H54 (cell line): ENCODE results near the gene CNFN.

Experiments
- DNase-seq: peaks from one replicate; pipeline ENCODE4 v3.0.0; 2011; ENCODE audit warnings: low spot score, mixed read lengths; ENCODE audit not compliant: insufficient read length
- FAIRE-seq: peaks from 3 replicates; lab custom pipeline; 2011; peaks lifted over from hg19 to GRCh38; lab: Jason Lieb, UNC
- POLR2A ChIP-seq: IDR thresholded peaks from 2 replicates; pipeline ENCODE4 v1.6.1; 2011; ENCODE audit warnings: low read depth, mild to moderate bottlenecking, low read length

The CNFN gene

DNA sequence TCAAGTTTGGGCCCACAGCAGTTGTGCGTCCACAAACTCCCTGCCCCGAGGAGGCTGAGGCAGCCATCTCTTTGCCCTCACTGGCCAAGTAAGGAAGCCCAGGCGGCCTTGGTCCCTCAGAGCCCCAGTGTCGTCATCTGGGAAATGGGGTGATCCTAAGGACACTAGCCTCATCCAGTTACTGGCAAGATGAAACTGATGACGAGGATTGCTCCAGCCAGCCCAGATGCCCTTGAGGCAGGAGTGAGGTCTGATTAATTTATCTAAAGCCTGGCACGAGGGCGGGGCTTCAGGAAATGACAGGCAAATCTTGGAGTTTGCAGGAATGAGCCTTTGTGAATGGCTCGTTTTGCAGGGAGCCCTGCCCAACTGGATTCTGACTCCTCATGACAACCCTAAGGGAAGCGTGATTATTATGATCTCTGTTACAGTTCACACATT lies 31.5 kb upstream of the CNFN start:
- FAIRE-seq (no peak), DNase-seq (no peak)
- no peak for TF ChIP-seq POLR2A

DNA sequence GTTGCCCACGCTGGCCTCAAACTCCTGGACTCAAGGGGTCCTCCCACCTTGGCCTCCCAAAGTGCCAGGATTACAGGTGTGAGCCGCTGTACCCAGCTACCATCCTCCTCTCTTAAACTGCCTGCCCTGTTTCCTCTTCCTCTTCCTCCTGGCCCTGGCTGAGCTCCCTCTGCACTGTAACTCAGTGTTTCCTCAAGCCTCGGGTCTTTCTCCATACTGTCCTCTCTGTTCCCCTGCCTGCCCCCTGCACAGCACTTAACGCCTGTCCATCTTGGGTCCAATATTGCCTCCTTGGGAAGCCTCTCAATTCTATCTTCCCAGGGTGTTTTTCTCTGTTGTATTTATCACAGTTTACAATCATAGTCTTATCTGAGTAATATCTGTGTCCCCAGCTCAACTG lies 31.0 kb upstream of the CNFN start:
- FAIRE-seq (no peak), DNase-seq (no peak)
- no peak for TF ChIP-seq POLR2A

DNA sequence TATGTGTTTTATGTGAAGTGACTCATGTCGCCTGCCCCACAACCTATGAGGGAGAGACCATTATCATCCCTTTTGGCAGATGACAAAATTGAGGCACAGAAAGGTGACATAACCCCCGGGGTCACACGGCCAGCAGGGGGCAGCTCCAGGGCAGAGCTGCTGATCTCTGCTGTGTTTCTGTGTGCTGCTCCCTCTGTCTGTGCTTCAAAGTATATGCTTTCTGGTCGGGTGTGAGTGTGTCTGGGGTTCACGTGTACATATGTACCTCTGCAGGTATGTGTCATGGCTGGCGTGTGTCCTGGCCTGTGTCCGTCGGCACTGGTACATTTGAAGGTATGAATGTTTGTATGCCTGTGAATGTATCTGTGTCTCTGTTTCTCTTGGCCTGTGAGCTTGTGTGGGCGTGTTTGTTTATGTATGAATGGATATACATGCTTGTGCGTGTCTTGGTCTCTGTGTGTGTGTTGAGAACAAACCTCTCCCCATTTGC lies 30.0 kb upstream of the CNFN start:
- TF ChIP-seq POLR2A = no peak
- FAIRE-seq (no peak), DNase-seq (no peak)

DNA sequence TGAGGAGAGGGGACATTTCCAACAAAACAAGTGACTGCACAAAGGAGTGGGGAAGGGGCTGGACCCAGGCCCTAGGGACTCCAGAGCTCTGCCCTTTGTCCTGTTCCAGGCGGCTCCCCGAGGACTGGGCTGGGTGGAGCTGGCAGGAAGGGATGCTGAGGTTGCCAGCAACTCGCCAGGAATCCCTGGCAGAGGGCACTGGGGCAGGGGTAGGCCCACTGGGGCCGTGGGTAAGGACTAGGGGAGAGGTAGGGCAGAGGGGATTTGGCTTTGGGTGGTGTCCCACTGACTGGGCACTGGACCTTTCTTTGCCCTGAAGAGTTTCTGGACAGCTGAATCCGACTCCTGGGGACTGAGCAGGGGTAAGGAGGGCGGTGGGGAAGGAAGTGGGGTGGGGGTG lies 29.2 kb upstream of the CNFN start:
- DNase-seq (no peak), FAIRE-seq (no peak)
- no peak for TF ChIP-seq POLR2A

DNA sequence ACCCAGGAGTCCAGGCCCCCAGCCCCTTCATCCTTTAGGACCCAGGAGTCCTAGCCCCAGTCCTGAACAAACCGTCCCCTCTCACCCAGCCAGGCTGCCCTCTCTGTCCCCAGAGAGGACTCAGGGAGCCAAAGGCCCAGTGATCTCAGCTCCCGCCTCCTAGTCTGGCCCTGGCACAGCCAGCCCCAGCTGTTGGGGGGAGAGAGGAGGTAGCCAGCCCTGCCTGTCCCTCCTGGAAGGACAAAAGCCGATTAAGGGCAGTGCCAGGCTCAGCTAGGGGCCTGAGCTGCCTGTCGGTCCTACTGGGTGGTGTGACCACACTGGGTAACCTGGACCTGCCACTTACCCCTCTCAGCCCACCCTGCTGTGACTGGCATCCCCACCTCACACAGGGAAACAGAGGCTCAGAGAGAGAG lies 22.6 kb upstream of the CNFN start:
- FAIRE-seq = no peak
- no peak for TF ChIP-seq POLR2A
- no peak for DNase-seq

DNA sequence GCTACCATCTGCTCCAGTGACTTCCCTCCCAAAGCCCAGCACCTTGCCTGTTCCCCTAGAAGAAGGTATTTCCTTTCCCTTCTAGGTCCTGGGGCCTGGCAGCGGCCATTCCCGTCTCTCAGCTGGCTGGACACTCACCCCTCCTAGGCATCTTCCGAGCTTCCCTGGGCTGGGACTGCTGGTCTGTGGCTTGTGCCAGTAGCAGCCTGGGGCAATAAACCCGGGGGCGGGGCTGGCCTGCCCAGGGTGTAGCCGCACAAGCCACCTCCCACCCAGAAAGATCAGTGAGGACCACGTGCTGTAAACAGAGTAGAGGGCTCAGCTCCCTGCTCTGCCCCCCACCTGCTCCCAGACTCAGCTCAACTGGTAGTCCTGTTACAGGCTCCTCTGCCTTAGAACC lies 22.1 kb upstream of the CNFN start:
- TF ChIP-seq POLR2A = no peak
- FAIRE-seq (no peak), DNase-seq (peak; percentile 86)

DNA sequence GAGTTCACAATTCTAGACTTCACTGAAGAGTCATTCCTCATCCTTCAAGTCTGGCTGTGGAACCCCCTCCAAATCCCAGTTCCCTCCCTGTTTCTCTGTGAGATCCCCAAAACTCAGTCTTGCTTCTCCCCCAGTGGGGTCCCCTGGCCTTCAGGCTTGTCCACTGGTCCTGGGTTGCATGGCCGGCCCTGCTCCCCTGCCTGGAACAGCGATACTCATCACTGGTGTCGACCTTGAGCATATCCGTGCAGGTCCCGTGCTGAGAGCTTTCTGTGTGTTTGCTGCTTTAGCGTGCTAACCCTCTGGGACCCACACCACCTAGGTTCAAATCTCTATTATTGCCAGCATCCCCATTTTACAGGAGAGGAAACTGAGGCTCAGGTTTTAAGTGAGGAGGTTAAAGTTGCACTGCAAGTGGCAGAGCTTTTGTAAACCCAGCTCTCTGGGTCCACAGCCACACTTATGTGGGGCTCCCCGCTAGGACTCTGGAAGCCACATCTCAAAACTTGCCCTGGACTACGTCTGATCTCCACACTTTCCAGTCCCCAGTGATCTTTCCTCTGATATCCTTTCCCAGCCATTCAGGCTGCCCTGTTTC lies 21.6 kb upstream of the CNFN start:
- no peak for DNase-seq
- TF ChIP-seq POLR2A = no peak
- no peak for FAIRE-seq

DNA sequence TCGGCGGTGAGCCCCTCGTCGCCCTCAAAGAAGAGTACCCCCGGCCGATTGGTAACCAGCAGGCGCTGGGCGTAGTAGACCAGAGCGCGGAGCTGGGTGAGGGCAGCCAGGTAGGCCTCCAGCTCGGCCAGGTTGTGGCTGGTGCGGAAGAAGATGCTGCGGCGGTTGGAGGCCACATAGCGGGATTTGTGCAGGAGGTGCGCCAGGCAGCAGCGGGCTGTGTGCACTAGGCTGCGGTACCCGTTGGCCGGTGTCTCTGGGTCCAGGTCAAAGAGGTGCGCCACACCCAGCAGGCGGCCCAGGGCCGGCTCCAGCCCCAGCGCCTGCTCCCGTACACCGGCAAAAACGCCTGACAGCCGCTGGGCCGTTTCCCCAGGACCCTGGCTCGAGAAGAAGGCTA lies 20.3 kb upstream of the CNFN start:
- DNase-seq (no peak), FAIRE-seq (no peak)
- no peak for TF ChIP-seq POLR2A

DNA sequence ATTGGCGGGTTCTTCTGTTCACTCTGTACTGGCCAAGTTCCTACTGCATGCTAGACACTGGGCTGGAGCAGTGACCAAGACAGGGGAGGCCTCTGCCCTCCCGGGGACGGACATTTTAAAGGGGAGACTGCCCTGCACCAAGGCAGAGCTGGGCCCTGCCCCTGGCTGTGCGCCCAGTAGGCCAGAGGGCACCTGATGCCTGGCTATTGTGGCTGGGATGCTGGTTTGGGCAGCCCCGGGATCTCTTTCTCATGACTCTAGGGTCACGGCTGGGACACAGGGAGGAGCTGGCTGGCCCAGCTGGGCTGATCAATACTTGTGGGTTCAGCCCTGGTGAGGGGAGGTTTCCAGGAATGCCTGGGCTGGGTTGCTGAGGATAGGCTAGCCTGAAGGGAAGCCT lies 19.4 kb upstream of the CNFN start:
- FAIRE-seq (no peak), DNase-seq (no peak)
- TF ChIP-seq POLR2A = no peak

DNA sequence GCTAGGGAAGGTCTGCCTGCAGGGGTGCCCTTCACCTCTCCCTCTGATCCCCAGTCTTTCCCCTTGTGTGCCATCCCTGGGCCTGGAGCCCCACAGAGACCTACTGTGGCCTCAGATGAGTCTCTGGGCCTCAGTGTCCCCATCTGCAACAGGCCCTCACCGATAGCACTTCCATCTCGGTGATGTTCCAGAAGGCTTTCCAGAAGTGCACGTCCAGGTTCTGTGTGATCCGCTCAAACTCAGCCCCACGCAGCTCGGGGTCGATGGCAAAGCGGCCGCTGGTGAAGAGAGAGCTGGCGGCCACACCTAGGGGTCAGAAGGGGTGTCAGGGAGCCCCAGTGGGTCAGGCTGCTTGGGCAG lies 17.7 kb upstream of the CNFN start:
- FAIRE-seq (no peak), DNase-seq (no peak)
- no peak for TF ChIP-seq POLR2A

DNA sequence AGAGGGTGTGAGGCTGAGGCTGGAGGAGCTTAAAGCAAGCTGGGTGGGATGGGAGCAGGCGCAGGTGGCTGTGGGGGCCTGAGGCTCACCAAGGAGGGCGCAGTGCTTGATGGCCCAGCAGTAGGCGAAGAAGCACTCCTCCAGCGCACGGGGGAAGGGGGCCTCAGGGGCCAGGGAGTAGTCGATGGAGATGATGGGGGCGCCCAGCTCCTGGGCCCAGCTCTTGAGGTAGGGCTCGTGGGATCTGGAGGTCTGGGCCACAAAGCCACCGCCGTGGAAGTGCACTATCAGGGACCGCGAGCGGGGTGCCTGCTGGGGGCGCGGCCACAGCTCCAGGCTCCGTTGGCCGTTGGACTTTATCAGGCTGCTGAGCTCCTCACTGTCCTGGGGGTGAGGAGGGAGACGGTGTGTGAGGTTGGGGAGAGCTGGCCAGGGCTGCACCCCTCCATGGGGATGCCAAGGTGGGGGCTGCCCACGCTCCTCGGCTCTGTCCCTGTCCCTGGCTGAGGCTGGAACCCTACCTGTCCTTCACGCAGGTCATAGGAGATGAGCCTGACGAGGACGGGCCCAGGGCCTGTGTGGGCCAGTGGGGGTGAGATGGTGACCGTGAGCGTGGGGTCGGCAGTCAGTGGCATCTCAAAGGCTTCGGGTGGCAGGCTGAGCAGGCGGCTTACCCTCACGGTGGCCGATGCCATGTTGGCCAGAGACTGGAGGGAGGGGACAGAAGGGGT lies 17.2 kb upstream of the CNFN start:
- no peak for DNase-seq
- TF ChIP-seq POLR2A = no peak
- no peak for FAIRE-seq

DNA sequence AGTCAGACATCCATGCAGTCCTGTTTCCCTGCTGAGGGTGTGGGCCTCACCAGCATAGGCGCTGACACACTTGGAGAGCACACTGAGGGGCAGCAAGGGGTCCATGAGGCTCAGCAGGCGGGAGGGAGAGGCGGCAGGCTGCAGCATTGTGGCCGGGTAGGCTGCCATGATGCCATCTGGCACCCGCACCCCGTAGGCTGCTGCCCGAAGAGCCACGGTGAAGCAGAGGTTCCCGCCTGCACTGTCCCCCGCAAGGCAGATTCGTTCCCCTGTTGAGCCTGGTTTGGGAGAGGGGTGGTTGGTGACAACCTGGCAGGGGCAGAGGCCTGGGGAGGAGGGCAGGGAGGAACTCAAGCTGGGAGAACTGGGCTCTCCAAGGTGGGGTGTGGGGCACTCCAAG lies 16.0 kb upstream of the CNFN start:
- DNase-seq (no peak), FAIRE-seq (no peak)
- no peak for TF ChIP-seq POLR2A

DNA sequence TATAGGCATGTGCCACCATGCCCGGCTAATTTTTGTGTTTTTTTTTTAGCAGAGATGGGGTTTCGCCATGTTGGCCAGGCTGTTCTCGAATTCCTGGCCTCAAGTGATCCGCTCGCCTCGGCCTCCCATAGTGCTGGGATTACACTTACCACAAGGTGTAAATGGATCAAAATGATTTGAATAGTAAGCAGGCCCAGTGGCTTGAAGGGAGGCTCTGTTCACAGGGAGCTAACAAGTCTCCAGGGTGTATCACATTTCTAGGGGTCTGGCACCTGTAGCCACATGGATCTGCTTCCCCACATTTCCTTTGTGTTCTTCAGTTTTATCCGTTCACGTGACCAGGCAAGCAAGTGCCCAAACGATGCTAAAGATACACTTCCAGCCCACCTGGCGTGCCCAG lies 13.5 kb upstream of the CNFN start:
- TF ChIP-seq POLR2A = no peak
- no peak for DNase-seq
- FAIRE-seq = no peak

DNA sequence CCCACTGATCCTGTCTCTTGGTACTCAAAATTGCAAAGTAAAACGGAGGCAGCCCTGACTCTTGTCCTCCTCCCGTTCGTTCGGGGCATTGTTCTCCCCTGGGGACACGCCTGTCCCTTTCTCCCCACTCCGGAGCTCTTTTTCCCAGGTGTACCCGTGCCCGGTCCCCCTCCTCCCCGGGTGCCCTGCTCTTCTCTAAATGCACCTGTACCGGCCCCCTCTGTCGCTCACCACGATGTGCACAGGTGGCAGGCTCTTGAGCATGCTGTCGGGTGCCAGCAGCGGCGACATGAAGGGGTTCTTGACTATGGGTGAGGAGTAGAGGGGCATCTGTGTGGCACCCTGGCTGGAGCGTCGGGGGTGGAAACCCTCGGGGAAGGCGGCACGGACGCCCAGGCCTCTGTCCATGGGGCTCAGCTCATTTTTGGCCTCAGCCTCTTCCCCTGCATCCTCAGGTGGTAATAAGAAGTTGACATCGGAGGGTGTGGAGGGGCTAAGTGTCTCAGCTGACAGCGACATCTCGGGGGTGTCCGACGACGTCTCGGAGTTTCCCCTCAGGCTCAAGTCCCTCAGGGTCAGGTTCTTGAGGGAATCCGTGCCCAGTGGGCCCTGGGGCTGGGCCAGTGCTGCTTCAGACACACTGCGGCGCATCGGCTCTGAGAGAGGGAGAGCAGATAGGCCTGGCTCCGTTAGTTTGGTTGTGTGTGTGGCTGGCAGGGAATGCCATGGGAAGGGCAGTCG lies 12.4 kb upstream of the CNFN start:
- no peak for TF ChIP-seq POLR2A
- DNase-seq = no peak

More for the DNA sequence above, 12.4 kb upstream of the CNFN start:
- no peak for FAIRE-seq
